Bronchus fibroblast of lung (primary cell): ENCODE measurements around the gene ADAMTS1. TPM values are rescaled to one million over a fixed set of nuclear protein-coding genes. Genes with fewer than 3 reads are reported as not detected.

Source experiments
- total RNA-seq: library from RNA; depleted of rRNA; stranded (reverse); fragments of >200 nt; gene quantifications from 2 replicates; pipeline ENCODE4 v1.2.3, GENCODE V29; 2015

ADAMTS1 gene
- total RNA-seq = 13.5 and 15.5 TPM in 2 replicates

DNA sequence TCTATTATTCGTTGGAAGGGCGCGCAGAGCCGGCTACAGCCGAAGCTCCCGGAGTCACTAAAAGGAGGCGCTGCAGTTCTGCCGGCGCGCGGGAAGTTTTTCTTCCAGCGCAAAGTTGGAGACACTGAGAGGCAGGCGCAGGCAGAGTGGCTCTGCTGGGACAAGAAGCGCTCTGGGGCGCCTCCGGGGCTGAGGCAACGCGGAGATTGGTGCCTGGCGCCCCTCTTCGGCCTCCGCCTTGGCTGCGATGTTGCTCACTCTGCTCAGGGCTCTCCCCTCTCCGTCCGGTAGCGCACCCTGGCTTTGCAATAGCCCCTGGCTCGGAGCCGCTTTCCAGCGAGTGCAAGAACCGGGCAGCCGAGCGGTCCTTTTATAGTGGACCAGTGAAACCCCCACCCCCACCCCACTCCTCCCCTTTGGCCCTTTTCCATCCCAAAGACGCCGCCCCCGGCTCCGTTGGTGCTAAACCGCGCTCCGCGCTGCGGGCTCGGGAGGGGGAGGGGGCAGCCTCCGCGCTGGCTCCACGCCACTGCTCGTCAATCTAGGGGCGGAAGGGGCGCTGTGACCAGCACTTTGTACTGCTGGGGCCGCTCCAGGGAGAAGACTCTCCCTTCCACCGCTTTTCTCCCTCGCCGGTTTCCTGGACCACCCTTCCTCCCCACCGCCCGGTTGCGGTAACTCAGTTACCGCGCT, at the start of gene ADAMTS1:
Gene ADAMTS1, minus strand, starts transcription at position 344 of the 693 bp plus-strand sequence. CDS start 455 bp downstream, outside the sequence.

Other genes with a start within 250 kb of the ADAMTS1 start
- gene ADAMTS5, start 121.7 kb upstream of the ADAMTS1 start, total RNA-seq = 0.34 and 0.45 TPM in 2 replicates